ENCODE data around the gene TRMT1L.
A peak's percentile ranks its signal among the peaks of the same experiment; 100 is the strongest.
"Not testable (repeated sequence)": the region's sequence is repeated elsewhere in the genome, so short reads cannot be mapped to it uniquely, and the experiment has no call there.

TRMT1L gene, protein sequence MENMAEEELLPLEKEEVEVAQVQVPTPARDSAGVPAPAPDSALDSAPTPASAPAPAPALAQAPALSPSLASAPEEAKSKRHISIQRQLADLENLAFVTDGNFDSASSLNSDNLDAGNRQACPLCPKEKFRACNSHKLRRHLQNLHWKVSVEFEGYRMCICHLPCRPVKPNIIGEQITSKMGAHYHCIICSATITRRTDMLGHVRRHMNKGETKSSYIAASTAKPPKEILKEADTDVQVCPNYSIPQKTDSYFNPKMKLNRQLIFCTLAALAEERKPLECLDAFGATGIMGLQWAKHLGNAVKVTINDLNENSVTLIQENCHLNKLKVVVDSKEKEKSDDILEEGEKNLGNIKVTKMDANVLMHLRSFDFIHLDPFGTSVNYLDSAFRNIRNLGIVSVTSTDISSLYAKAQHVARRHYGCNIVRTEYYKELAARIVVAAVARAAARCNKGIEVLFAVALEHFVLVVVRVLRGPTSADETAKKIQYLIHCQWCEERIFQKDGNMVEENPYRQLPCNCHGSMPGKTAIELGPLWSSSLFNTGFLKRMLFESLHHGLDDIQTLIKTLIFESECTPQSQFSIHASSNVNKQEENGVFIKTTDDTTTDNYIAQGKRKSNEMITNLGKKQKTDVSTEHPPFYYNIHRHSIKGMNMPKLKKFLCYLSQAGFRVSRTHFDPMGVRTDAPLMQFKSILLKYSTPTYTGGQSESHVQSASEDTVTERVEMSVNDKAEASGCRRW

DNA sequence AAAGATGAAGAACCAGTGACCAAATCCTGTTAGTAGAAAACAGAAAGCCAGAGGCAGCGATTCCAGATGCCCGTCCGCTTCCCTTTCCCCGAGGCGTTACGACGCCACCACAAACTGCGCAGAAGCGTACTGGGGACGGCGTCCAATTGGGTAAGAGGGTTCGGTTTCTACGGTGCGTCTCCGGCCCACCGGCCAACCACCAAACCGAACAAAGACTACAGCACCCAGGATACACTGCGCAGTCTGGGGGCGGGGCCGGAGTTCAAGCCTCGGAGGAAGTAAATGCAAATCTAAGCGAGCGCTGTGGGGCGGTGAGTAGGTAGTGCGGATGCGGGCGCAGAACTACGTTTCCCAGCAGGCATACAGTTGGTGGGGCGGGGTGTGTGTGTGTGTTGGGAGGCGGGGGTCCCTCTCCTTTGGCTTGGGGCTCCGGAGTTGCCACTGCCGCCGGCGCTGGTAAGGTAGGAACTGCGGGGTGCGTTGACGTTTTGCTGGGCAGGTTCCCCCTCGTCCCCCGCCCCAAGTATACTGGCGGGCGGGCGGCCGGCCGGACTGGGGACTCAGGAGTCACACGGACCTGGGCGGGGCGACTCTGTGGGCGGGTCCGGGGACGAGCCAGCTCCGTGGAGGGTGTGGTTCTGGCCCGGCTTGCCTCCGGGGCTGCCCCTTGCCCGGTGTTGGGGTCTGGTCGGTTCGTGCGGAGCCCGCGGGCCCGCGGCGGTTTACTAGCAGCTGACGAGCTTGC lies at the start of gene TRMT1L, which contains the start of gene SWT1:
Gene TRMT1L, minus strand, starts transcription at position 100 of the 745 bp plus-strand sequence. CDS start 241 bp downstream, outside the sequence.
Gene SWT1, plus strand, starts transcription at position 314 of the 745 bp plus-strand sequence. CDS start 3,675 bp downstream, outside the sequence.
- peak; percentile 95 for ATAC-seq
- TF ChIP-seq ZC3H10 (CRISPR knock-in tag; IDR thresholded peaks at IDR 0.05) (no peak), OSR1 (CRISPR knock-in tag; IDR thresholded peaks at IDR 0.05) (no peak), BACH2 (CRISPR knock-in tag; IDR thresholded peaks at IDR 0.05; ENCODE audit: borderline replicate concordance) (no peak), SNAI2 (CRISPR knock-in tag; IDR thresholded peaks at IDR 0.05) (no peak), ISL1 (CRISPR knock-in tag; IDR thresholded peaks at IDR 0.05) (no peak), ZFP3 (CRISPR knock-in tag; IDR thresholded peaks at IDR 0.05) (no peak), ZNF565 (CRISPR knock-in tag; conservative IDR thresholded peaks at IDR 0.05; ENCODE audit: low read depth) (no peak), ZNF8 (CRISPR knock-in tag; IDR thresholded peaks at IDR 0.05) (no peak)
- TF ChIP-seq, protein P1, sequence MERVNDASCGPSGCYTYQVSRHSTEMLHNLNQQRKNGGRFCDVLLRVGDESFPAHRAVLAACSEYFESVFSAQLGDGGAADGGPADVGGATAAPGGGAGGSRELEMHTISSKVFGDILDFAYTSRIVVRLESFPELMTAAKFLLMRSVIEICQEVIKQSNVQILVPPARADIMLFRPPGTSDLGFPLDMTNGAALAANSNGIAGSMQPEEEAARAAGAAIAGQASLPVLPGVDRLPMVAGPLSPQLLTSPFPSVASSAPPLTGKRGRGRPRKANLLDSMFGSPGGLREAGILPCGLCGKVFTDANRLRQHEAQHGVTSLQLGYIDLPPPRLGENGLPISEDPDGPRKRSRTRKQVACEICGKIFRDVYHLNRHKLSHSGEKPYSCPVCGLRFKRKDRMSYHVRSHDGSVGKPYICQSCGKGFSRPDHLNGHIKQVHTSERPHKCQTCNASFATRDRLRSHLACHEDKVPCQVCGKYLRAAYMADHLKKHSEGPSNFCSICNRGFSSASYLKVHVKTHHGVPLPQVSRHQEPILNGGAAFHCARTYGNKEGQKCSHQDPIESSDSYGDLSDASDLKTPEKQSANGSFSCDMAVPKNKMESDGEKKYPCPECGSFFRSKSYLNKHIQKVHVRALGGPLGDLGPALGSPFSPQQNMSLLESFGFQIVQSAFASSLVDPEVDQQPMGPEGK (CRISPR knock-in tag; IDR thresholded peaks at IDR 0.05; ENCODE audit: borderline replicate concordance) = no peak

DNA sequence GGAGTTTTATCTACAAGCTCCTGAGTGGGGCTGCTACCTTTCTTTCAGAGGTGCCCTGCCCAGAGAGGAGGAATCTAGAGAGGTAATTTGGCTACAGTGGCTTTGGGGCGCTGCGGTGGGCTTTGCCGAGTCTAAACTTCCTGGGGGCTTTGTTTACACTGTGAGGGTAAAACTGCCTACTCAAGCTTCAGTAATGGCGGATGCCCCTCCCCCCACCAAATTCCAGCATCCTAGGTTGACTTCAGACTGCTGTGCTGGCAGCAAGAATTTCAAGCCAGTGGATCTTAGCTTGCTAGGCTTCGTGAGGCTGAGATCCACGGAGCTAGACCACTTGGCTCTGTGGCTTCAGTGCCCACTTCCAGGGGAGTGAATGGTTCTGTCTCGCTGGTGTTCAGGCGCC lies 44.1 kb upstream of the TRMT1L start:
- TF ChIP-seq TCF4 (CRISPR knock-in tag; IDR thresholded peaks at IDR 0.05; ENCODE audit: borderline replicate concordance) (no peak), TOX (CRISPR knock-in tag; IDR thresholded peaks at IDR 0.05; ENCODE audit: borderline replicate concordance) (no peak), GLIS3 (CRISPR knock-in tag; IDR thresholded peaks at IDR 0.05) (no peak)
- ATAC-seq = no peak

DNA sequence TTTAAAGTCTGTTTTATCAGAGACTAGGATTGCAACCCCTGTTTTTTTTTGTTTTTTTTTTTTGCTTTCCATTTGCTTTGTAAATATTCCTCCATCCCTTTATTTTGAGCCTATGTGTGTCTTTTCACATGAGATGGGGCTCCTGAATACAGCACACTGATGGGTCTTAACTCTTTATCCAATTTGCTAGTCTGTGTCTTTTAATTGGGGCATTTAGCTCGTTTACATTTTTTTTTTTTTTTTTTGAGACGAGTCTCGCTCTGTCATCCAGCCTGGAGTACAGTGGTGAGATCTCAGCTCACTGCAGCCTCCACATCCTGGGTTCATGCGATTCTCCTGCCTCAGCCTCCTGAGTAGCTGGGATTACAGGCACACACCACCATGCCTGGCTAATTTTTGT lies 42.0 kb upstream of the TRMT1L start:
- ATAC-seq = not testable (repeated sequence)

DNA sequence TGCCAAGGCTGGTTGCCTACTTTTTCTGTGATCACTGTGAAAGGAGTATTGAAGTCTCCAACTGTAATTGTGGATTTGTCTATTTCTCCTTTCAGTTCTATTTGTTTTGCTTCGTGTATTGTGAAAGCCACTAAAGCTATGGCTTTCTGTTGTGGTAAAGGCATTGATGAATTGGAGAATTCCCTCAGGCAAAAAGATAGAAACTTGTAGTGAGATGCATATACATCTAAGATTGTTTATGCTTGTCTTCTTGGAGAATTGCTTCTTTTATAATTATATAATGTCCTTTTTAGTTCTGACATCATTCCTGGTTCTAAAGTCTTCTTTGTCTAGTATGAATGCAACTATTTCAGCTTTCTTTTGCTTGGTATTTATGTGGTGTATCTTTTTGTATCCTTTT lies 37.0 kb upstream of the TRMT1L start:
- TF ChIP-seq CSDC2 (CRISPR knock-in tag; IDR thresholded peaks at IDR 0.05) = no peak
- TF ChIP-seq GLIS3 (CRISPR knock-in tag; IDR thresholded peaks at IDR 0.05) = no peak
- TF ChIP-seq RARB (CRISPR knock-in tag; IDR thresholded peaks at IDR 0.05) = no peak
- TF ChIP-seq TCF4 (CRISPR knock-in tag; IDR thresholded peaks at IDR 0.05; ENCODE audit: borderline replicate concordance) = no peak
- TF ChIP-seq ESRRG (CRISPR knock-in tag; IDR thresholded peaks at IDR 0.05) = no peak
- TF ChIP-seq, protein P1 (CRISPR knock-in tag; IDR thresholded peaks at IDR 0.05; ENCODE audit: borderline replicate concordance) = no peak
- TF ChIP-seq SNAI2 (CRISPR knock-in tag; IDR thresholded peaks at IDR 0.05) = no peak
- TF ChIP-seq, protein P2, sequence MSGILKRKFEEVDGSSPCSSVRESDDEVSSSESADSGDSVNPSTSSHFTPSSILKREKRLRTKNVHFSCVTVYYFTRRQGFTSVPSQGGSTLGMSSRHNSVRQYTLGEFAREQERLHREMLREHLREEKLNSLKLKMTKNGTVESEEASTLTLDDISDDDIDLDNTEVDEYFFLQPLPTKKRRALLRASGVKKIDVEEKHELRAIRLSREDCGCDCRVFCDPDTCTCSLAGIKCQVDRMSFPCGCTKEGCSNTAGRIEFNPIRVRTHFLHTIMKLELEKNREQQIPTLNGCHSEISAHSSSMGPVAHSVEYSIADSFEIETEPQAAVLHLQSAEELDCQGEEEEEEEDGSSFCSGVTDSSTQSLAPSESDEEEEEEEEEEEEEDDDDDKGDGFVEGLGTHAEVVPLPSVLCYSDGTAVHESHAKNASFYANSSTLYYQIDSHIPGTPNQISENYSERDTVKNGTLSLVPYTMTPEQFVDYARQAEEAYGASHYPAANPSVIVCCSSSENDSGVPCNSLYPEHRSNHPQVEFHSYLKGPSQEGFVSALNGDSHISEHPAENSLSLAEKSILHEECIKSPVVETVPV (CRISPR knock-in tag; IDR thresholded peaks at IDR 0.05) = no peak
- no peak for TF ChIP-seq ZFP3 (CRISPR knock-in tag; IDR thresholded peaks at IDR 0.05)
- no peak for TF ChIP-seq ARNTL (CRISPR knock-in tag; IDR thresholded peaks at IDR 0.05; ENCODE audit: borderline replicate concordance, low read depth)
- TF ChIP-seq ZNF565 (CRISPR knock-in tag; conservative IDR thresholded peaks at IDR 0.05; ENCODE audit: low read depth) = no peak
- TF ChIP-seq PPARA (CRISPR knock-in tag; IDR thresholded peaks at IDR 0.05; ENCODE audit: borderline replicate concordance) = no peak
- TF ChIP-seq, protein P3, sequence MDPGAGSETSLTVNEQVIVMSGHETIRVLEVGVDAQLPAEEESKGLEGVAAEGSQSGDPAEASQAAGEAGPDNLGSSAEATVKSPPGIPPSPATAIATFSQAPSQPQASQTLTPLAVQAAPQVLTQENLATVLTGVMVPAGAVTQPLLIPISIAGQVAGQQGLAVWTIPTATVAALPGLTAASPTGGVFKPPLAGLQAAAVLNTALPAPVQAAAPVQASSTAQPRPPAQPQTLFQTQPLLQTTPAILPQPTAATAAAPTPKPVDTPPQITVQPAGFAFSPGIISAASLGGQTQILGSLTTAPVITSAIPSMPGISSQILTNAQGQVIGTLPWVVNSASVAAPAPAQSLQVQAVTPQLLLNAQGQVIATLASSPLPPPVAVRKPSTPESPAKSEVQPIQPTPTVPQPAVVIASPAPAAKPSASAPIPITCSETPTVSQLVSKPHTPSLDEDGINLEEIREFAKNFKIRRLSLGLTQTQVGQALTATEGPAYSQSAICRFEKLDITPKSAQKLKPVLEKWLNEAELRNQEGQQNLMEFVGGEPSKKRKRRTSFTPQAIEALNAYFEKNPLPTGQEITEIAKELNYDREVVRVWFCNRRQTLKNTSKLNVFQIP (CRISPR knock-in tag; IDR thresholded peaks at IDR 0.05; ENCODE audit: borderline replicate concordance, low read depth) = no peak
- TF ChIP-seq TOX (CRISPR knock-in tag; IDR thresholded peaks at IDR 0.05; ENCODE audit: borderline replicate concordance) = no peak
- TF ChIP-seq ZNF70 (CRISPR knock-in tag; IDR thresholded peaks at IDR 0.05) = no peak
- ATAC-seq = no peak

Measured in SK-N-SH treated with all-trans-retinoic acid at 6 μM for 48 hours (cell line).